ENCODE results near the gene EPB41L4B.

EPB41L4B gene

DNA sequence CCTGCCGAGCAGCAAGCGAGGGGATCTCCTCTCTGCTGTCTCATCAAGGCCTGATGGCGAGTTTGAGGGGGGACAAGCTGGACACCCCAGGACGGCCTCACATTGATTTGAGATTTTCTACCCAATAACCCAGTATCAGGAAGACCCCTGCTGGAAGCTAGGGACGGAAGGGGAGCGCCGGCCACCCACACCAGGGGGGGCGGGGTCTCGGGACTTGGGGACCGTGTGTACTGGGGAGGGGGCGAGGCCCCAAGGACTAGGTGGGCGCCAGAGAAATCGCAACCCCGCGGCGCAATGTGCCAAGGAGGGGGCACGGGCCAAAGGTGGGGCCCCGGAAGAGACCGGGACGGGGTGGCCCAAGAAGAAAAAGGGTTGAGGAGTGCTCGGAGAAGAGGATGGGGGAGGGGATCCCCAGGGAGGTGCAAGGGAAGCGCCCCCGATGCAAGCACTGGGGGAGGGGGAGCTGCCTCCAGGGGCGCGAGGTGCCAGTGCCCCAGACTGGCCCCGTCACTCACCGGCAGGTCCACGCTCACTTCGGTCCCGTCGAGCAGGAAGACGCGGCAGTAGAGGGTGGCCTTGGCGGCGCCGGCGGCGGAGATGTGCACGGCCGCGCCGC is 1.1 kb downstream of the EPB41L4B start:
- DNase-seq: no peak

DNA sequence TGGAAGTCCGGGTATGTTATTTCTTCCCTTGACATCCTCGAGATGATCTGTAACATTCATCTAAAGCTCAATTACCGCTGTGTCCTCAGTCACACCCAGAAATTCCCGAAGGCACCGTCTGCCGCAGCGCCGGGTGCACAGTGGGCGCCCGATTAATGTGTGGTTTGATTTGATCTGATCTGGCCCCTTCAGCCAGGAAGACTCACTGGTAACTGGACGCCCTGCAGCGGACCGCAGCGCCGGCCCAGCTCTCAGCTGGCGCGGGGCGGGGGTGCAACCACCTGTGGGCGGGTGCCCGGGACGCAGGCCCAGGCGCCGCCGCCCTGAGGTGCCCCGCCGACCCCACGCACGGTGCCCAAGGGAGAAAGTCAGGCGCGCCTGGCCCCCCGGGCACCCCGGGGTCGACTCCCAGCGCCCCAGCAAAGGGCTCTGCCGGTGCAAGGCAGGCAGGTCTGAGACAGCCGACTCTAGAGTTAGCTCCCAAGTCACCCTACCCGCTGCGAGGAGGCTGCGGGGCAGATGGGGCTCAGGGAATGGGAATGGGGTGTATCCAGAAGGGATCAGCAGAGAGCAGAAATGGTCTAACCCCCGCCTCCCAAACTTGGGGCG is 1.7 kb downstream of the EPB41L4B start:
- no peak for DNase-seq

GRCh38 chr9:109317979-109318741 is 2.7 kb downstream of the EPB41L4B start:
- DNase-seq: no peak

DNA sequence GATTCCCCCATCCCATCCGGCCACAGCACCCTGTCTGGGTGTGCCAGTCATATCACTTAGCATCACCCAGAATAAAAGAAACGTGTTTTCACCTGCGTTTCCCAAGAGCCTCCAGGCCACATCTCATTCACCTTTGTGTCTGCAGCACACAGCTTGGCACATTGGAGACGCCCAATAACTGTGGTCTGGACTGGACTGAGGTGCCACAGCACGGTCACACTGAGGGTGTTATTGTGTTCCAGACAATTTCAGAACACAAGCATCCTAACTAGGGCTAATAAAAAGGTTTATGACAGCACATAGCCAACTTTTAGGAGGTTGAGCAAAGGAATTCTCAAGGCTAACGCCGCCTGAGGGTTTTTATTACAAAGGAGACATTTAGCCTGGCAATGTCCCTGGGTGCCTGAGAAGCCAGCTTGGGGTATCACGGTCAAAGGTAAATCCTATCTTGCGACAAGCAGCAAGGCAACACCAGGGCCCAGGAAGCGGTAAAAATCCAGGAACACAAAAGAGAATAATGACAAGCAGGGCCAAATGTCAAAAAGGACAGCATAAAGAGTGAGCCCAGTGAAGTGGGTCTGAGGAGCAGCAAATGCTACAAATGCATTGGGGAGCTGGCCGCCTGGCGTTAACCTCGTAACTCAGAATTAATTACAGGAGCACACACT is 3.4 kb downstream of the EPB41L4B start:
- no peak for DNase-seq

DNA sequence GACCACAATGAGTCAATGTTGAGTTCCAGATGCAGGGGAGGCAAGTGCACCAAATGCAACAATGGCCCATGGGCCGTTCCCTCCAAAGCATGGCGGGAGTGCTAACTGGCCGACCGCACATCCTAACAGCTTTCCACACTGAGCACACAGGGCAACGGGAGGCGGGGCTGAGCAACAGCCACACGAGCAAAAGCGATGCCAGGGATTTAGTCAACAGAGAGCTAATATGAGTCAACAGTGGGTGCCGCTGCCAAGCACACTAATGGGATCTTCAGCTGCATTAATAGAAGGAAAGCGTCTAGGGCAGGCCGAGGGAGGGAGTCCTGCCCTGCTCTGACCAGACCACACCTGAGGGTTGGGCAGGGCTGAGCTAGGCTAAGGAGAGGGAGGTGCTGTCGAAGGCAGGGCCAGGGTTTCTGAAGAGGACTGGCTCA is 4.6 kb downstream of the EPB41L4B start:
- DNase-seq: peak; percentile 84

DNA sequence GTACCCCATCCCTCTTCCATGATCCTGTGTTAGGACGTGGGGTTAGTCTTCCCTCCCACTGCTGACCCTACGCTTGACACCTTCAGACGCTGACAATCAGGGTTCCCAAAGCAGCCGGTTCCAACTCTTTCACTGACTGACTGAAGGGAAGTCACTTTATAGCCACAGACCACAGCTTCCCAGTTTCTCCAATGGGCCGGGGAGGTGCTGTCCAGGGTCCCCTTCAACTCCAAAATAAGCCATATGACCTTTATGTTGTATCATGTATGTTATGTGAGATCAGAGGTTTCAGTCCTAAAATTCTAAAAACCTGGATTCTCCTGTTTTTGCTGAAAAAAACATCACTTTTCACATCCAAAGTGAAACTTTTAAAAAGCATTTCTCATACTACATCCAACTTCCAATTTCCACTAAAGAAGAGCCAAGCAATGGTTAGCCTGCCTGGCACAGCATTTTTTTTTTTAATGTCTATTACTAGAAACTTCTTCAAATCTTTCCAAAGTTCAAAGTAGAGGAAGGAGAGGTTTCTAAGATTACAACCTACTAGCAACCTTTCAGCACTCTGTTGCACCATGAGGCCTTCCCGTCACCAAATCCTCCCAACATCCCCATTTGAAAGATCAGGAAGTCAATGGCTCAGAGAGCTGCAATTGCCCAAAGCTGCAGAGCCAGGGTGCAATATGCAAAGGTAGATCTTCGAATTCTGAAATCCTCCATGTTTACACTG is 5.2 kb downstream of the EPB41L4B start:
- no peak for DNase-seq

GRCh38 chr9:109314011-109314531 is 6.8 kb downstream of the EPB41L4B start:
- no peak for DNase-seq

GRCh38 chr9:109313351-109313750 is 7.5 kb downstream of the EPB41L4B start:
- no peak for DNase-seq

DNA sequence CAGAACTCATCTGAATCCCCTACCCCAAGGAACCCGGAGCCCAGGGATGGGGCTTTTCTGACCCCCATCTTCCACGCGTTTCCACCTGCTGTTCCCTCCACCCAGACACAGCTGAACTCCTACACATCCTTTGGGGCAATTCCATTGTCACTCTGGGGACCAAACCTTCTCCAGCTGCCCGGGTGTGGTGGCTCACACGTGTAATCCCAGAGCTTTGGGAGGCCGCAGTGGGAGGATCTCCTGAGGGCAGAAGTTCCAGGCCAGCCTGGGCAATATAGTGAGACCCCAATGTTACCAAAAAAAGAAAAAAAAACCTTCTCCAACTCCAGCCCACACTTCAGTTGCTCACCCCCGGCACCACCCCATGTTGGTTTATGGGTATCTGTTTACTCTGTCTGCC is 8.1 kb downstream of the EPB41L4B start:
- DNase-seq: no peak

DNA sequence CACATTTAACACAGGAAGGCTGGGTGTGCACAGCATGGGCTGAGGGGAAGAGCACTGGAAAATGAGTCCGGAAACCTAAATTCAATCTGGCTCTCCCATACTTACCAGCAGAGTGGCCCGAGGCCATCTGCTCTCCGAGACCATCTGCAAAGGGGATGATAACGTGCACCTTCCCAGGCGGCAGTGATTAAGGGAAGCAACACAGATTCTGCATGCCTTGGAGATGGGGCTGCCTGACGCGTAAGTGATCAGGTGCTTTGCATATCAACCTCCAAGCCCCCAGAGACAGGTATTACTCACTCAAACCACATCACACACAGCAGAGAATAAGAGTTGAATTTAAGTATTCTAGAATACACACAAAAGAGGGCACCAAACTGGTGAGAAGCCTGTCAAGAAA is 9.1 kb downstream of the EPB41L4B start:
- peak; percentile 49 for DNase-seq

DNA sequence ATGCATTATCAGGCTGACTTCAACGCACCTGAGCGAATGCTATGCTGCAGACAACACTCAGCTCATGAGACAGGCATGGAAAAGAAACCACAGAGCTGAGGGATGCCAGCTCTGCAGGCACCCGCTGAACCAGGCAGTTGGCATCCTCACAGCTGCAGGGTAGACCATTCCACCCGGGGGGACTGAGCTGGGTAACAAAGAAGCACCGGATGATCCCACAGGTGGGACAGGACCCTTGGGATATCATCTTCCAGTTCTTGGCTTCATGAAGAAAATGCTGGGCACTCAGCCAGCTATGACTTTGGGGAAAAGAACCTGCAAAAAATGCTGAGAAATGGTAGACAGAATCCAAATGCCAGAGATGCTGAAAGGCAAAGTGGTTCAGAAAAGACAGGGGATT is 9.6 kb downstream of the EPB41L4B start:
- no peak for DNase-seq

DNA sequence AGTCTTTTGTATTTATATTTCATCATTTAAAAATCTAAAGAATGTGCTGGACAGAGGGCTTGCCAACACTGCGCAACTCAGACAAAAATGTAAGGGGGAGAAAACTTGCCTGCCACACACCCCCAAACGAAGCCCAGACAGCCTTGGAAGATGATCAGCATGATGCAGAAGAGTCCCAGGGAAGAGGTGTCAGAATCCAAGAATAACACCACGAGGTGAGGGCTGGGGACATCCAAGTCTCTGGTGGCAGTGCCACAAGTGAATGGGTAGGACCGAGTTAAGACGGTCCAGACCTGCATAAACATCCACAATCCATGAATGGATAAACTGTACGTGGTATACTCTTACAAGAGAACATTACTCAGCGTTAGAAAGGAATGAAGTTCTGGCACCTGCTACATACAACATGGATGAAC is 10.4 kb downstream of the EPB41L4B start:
- no peak for DNase-seq

GRCh38 chr9:109309282-109309681 is 11.6 kb downstream of the EPB41L4B start:
- no peak for DNase-seq

GRCh38 chr9:109307380-109308240 is 13.2 kb downstream of the EPB41L4B start:
- peak; percentile 20 for DNase-seq

DNA sequence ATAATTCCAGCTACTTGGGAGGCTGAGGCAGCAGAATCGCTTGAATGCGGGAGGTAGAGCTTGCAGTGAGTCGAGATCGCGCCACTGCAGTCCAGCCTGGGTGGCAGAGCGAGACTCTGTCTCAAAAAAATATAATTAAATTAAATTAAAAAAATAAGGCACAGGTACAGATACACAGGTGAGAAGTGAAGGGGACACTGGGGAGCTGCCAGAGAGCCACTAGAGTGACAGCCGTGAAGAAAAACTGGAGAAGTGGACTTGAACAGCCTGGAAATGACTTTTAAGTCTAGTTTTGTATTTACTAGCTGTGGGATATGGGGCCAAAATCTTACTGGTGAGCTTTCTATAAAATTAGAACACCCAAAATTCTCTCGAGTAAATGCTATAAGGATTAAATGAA is 15.1 kb downstream of the EPB41L4B start:
- no peak for DNase-seq

DNA sequence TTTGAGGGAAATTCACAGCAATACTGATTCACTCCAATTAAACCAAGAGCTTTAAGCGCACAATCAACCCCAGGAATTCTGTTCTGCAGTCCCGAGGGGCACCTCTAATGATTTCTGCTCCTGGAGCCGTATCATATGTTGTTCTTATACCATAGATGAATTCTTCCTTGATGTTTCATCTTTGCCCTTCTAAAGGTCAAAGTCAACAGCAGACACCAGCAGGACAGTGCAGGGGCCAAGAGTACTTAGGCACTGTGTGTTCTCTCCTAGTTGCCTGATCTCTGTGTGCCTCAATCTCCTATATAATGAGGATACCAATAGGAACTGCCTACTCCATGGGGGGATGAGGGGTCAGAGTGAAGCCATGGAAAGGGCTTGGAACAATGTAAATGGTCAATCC is 16.5 kb downstream of the EPB41L4B start:
- DNase-seq: no peak

GRCh38 chr9:109303900-109304299 is 17.0 kb downstream of the EPB41L4B start:
- no peak for DNase-seq

- no peak for DNase-seq
Measured at GRCh38 chr9:109302606-109303005, 18.3 kb downstream of the EPB41L4B start.

GRCh38 chr9:109301012-109301411 is 19.8 kb downstream of the EPB41L4B start:
- no peak for DNase-seq

DNA sequence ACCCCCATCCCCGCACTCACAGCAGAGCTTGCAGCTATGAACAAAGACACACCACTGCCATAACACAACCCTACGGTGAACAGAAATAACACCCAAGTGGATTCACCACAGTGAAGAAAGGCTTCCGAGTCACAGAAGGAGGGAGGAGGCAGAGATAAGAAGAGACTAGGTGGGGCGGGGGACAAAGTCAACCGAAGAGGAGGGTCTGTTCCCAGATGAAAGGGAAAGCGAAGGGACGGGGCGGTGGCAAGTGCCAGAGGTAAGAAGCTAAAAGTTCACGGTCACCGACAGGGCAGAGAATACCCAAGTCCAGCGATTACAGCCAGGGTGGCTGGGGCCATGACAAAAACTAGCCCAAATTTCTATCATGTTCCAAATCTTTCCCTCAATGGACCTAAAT is 21.0 kb downstream of the EPB41L4B start:
- DNase-seq: no peak

GRCh38 chr9:109297899-109298298 is 23.0 kb downstream of the EPB41L4B start:
- no peak for DNase-seq
